HepG2 (cell line): ENCODE results near the gene COA4. TPM values are rescaled to one million over a fixed set of nuclear protein-coding genes. Genes with fewer than 3 reads are reported as not detected.

ENCODE experiments used
- ATAC-seq: fragments of 200-7000 bp; cut with Tn5 transposase; 3 replicates; pipeline ENCODE4 v1.9.1; 2020; ENCODE audit warnings: mild to moderate bottlenecking, moderate library complexity
- BruUV-seq: library from RNA; stranded (reverse); fragments of 400-500 nt; replicated peaks from 2 replicates; lab custom pipeline; 2021; lab: Mats Ljungman, UMichigan
- CTCF ChIA-PET: fragments of 300-600 bp; formaldehyde crosslinking; extraction: SDS; loops from one replicate; lab custom pipeline; 2021; ENCODE audit warnings: low total read pairs, inconsistent platforms, low intra/inter-chr PET ratio; lab: Yijun Ruan, JAX
- POLR2A ChIA-PET: fragments of 350-600 bp; sonication (Branson Sonifier 250); formaldehyde crosslinking; loops from one replicate; lab custom pipeline; 2020; ENCODE audit warnings: antibody characterized with exemption, inconsistent platforms; lab: Yijun Ruan, JAX
- DNase-seq: peaks from one replicate; pipeline ENCODE4 v3.0.0-alpha.2; 2015; ENCODE audit warnings: low spot score
- FAIRE-seq: peaks from 3 replicates; lab custom pipeline; 2011; peaks lifted over from hg19 to GRCh38; lab: Jason Lieb, UNC
- H2AFZ ChIP-seq: one replicate; pipeline ENCODE4 v1.6.1; 2011; ENCODE audit warnings: low read length, inconsistent platforms
- H3K27ac ChIP-seq: fragments of 300-600 bp; 3 replicates; pipeline ENCODE4 v1.8.0; 2011; ENCODE audit warnings: mixed run types, mild to moderate bottlenecking, mixed read lengths, low read length, inconsistent platforms; ENCODE audit not compliant: insufficient read depth; ENCODE audit errors: extremely low read length
- H3K27me3 ChIP-seq, 2 experiments: fragments of 200-600 bp in 1 of 2; 2 replicates in 1 of 2; 3 replicates in 1 of 2; pipeline versions ENCODE4 v1.6.0 to v1.8.0; 2011; ENCODE audit warnings: low read length in 2 of 2, mild to moderate bottlenecking in 2 of 2, moderate library complexity in 2 of 2, inconsistent platforms in 1 of 2; ENCODE audit not compliant: insufficient read depth in 2 of 2, control insufficient read depth in 1 of 2
- H3K36me3 ChIP-seq, 2 experiments: fragments of 200-600 bp in 1 of 2; replicated peaks in 1 of 2; 2 replicates in 1 of 2; 3 replicates in 1 of 2; pipeline versions ENCODE4 v1.5.1 to v1.8.0; 2011; ENCODE audit warnings: low read length in 2 of 2, inconsistent platforms in 1 of 2; ENCODE audit not compliant: insufficient read depth in 2 of 2, control insufficient read depth in 1 of 2
- H3K4me1 ChIP-seq: 2 replicates; pipeline ENCODE4 v1.5.1; 2012; ENCODE audit warnings: low read length, inconsistent platforms; ENCODE audit not compliant: insufficient read depth
- H3K4me2 ChIP-seq: 2 replicates; pipeline ENCODE4 v1.6.0; 2011; ENCODE audit warnings: low read depth, low read length, inconsistent platforms
- H3K4me3 ChIP-seq, 3 experiments: fragments of 200-600 bp in 1 of 3; sonication (generic), shearing (Covaris generic) in 1 of 3; replicated peaks in 1 of 3; 2 replicates each; pipeline ENCODE4 v1.5.1; 2011 to 2016; ENCODE audit warnings: low read length in 3 of 3, inconsistent platforms in 2 of 3, low read depth in 2 of 3, mild to moderate bottlenecking in 2 of 3, control low read depth in 1 of 3, mixed read lengths in 1 of 3; ENCODE audit not compliant: insufficient read depth in 1 of 3
- H3K79me2 ChIP-seq: one replicate; pipeline ENCODE4 v1.6.1; 2011; ENCODE audit warnings: low read length, inconsistent platforms; ENCODE audit not compliant: insufficient read depth
- H3K9ac ChIP-seq: 2 replicates; pipeline ENCODE4 v1.6.0; 2011; ENCODE audit warnings: mild to moderate bottlenecking, low read depth, low read length, inconsistent platforms; ENCODE audit not compliant: insufficient read depth
- H3K9me3 ChIP-seq: 2 replicates; pipeline ENCODE4 v1.5.1; 2012; ENCODE audit warnings: mild to moderate bottlenecking, low read length
- H4K20me1 ChIP-seq: 2 replicates; pipeline ENCODE4 v1.6.0; 2011; ENCODE audit warnings: inconsistent platforms, mild to moderate bottlenecking, low read length, moderate library complexity; ENCODE audit not compliant: insufficient read depth
- AGO2 ChIP-seq: fragments of 200-400 bp; formaldehyde crosslinking; optimal IDR thresholded peaks from 2 replicates; pipeline ENCODE3; 2017; ENCODE audit warnings: mild to moderate bottlenecking, low read depth, low read length, moderate library complexity
- FOXO1 ChIP-seq: sonication (generic); formaldehyde crosslinking; IDR thresholded peaks from 2 replicates; pipeline ENCODE4 v1.4.0; 2020; ENCODE audit warnings: missing genetic modification reagents
- FOXP4 ChIP-seq: sonication (generic); formaldehyde crosslinking; IDR thresholded peaks from 2 replicates; pipeline ENCODE4 v1.4.0; 2020; ENCODE audit warnings: missing genetic modification reagents
- HNRNPUL1 ChIP-seq: fragments of 200-400 bp; formaldehyde crosslinking; IDR thresholded peaks from 2 replicates; pipeline ENCODE4 v1.6.1; 2017; ENCODE audit warnings: low read depth, mild to moderate bottlenecking, low read length, moderate library complexity
- LBX2 ChIP-seq: sonication (generic); formaldehyde crosslinking; IDR thresholded peaks from 2 replicates; pipeline ENCODE4 v1.5.0; 2020; ENCODE audit warnings: missing genetic modification reagents, mild to moderate bottlenecking, borderline replicate concordance
- MYNN ChIP-seq: sonication (generic); formaldehyde crosslinking; IDR thresholded peaks from 2 replicates; pipeline ENCODE4 v1.4.0; 2020; ENCODE audit warnings: mild to moderate bottlenecking, low read depth, missing genetic modification reagents
- NR0B2 ChIP-seq: sonication (generic); formaldehyde crosslinking; IDR thresholded peaks from 2 replicates; pipeline ENCODE4 v1.4.0; 2020; ENCODE audit warnings: mild to moderate bottlenecking, missing genetic modification reagents
- RBFOX2 ChIP-seq: fragments of 200-400 bp; formaldehyde crosslinking; IDR thresholded peaks from 2 replicates; pipeline ENCODE4 v1.6.1; 2017; ENCODE audit warnings: low read depth, mild to moderate bottlenecking, low read length
- TCF7L2 ChIP-seq: IDR thresholded peaks from 2 replicates; pipeline ENCODE4 v1.6.1; 2011; ENCODE audit warnings: mild to moderate bottlenecking, low read depth, low read length, moderate library complexity
- ZFP91 ChIP-seq: sonication (generic); formaldehyde crosslinking; IDR thresholded peaks from 2 replicates; pipeline ENCODE4 v1.9.0; 2022; ENCODE audit warnings: missing genetic modification reagents, mild to moderate bottlenecking, borderline replicate concordance
- ZNF441 ChIP-seq: sonication (generic); formaldehyde crosslinking; IDR thresholded peaks from 2 replicates; pipeline ENCODE4 v1.7.0; 2021; ENCODE audit warnings: missing genetic modification reagents, borderline replicate concordance
- WGBS: methylation state at CpG from one replicate; pipeline ENCODE4 v1.1.6; 2017; ENCODE audit warnings: low lambda C conversion rate; 5-methylcytosine and 5-hydroxymethylcytosine counted together
- in situ Hi-C: cut with HindIII; loops from 2 replicates; pipeline ENCODE4 v1.10.0; 2017; ENCODE audit warnings: low pct_unique_long_range_greater_than_20kb; ENCODE audit not compliant: extremely low pct_ligation_motif_present
- intact Hi-C: fragments of 100-400 bp; cut with micrococcal nuclease; formaldehyde crosslinking; loops from one replicate; pipeline ENCODE4 v1.10.0; 2022; ENCODE audit not compliant: unreplicated experiment
- polyA plus RNA-seq, 8 experiments: library from polyadenylated mRNA; depleted of rRNA in 3 of 8; stranded (reverse) in 7 of 8; unstranded in 1 of 8; fragments of >200 nt; fragmentation: Illumina TruSeq in 4 of 8; extraction: Trizol in 4 of 8; gene quantifications; 2 replicates each; pipeline versions ENCODE4 v1.2.1 to v1.2.3, GENCODE V29; 2011 to 2016; ENCODE audit warnings: low read depth in 4 of 8, missing spikeins in 1 of 8, mixed read lengths in 1 of 8; ENCODE audit not compliant: insufficient read depth in 1 of 8
- total RNA-seq, 5 experiments: library from RNA; depleted of rRNA; stranded (reverse); fragments of >200 nt; fragmentation: Illumina TruSeq; extraction: Trizol; gene quantifications; 2 replicates each; pipeline ENCODE4 v1.2.3, GENCODE V29; 2016; ENCODE audit warnings: low read depth in 1 of 5
- TF ChIP-seq, protein P1 (sequence below): sonication (generic); formaldehyde crosslinking; IDR thresholded peaks from 2 replicates; pipeline ENCODE4 v1.4.0; 2020; ENCODE audit warnings: mild to moderate bottlenecking, missing genetic modification reagents
- TF ChIP-seq, protein P2 (sequence below): sonication (generic); formaldehyde crosslinking; IDR thresholded peaks from 2 replicates; pipeline ENCODE4 v1.5.1; 2020; ENCODE audit warnings: mild to moderate bottlenecking, missing genetic modification reagents, moderate library complexity

Gene COA4
- total and polyA plus RNA-seq, 2 of the 13 experiments (the other 11 are each of a cell fraction or from before 2014, with no cell fraction given): 107 to 109 TPM

GRCh38 chr11:73872749-73873357, 3.8 kb downstream of the COA4 start:
- no peak overlapping the region for H3K4me2 ChIP-seq
- H3K79me2 ChIP-seq: peaks cover 35% of the 10 kb centered on the region
- in situ Hi-C loops (no loop called here), intact Hi-C loops (no loop called here)
- FAIRE-seq: no peak
- no peak for DNase-seq
- POLR2A ChIA-PET: no interaction called here
- H3K9me3 ChIP-seq: no peaks in the 10 kb centered on the region
- H3K36me3 ChIP-seq: peaks cover 5 to 32% of the 10 kb centered on the region in 2 experiments
- H3K27ac ChIP-seq: no peak overlapping the region
- WGBS: 100% methylated on average over 9 of the region's 9 CpGs
- no peak overlapping the region for H2AFZ ChIP-seq
- CTCF ChIA-PET: no interaction called here
- H3K9ac ChIP-seq: no peak overlapping the region
- BruUV-seq: no TSS peak
- peaks cover 50% of the 10 kb centered on the region for H3K4me1 ChIP-seq
- no peak overlapping the region for H3K4me3 ChIP-seq
- H3K27me3 ChIP-seq: no peaks in the 10 kb centered on the region; a peak in 1 of 5 replicates
- no peaks in the 10 kb centered on the region; the same call in 1 of the 2 replicates for H4K20me1 ChIP-seq
- no peak for ATAC-seq
- TF ChIP-seq ZFP91 (CRISPR knock-in tag) (no peak), AGO2 (peak; percentile 50), RBFOX2 (peak; percentile 33; the same call in 1 of the 2 replicates), NR0B2 (CRISPR knock-in tag) (no peak), HNRNPUL1 (no peak), TCF7L2 (no peak), FOXP4 (CRISPR knock-in tag) (no peak), ZNF441 (CRISPR knock-in tag) (no peak), LBX2 (no peak), FOXO1 (CRISPR knock-in tag) (no peak), MYNN (no peak)
- TF ChIP-seq, protein P1, sequence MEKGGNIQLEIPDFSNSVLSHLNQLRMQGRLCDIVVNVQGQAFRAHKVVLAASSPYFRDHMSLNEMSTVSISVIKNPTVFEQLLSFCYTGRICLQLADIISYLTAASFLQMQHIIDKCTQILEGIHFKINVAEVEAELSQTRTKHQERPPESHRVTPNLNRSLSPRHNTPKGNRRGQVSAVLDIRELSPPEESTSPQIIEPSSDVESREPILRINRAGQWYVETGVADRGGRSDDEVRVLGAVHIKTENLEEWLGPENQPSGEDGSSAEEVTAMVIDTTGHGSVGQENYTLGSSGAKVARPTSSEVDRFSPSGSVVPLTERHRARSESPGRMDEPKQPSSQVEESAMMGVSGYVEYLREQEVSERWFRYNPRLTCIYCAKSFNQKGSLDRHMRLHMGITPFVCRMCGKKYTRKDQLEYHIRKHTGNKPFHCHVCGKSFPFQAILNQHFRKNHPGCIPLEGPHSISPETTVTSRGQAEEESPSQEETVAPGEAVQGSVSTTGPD (CRISPR knock-in tag): no peak
- TF ChIP-seq, protein P2, sequence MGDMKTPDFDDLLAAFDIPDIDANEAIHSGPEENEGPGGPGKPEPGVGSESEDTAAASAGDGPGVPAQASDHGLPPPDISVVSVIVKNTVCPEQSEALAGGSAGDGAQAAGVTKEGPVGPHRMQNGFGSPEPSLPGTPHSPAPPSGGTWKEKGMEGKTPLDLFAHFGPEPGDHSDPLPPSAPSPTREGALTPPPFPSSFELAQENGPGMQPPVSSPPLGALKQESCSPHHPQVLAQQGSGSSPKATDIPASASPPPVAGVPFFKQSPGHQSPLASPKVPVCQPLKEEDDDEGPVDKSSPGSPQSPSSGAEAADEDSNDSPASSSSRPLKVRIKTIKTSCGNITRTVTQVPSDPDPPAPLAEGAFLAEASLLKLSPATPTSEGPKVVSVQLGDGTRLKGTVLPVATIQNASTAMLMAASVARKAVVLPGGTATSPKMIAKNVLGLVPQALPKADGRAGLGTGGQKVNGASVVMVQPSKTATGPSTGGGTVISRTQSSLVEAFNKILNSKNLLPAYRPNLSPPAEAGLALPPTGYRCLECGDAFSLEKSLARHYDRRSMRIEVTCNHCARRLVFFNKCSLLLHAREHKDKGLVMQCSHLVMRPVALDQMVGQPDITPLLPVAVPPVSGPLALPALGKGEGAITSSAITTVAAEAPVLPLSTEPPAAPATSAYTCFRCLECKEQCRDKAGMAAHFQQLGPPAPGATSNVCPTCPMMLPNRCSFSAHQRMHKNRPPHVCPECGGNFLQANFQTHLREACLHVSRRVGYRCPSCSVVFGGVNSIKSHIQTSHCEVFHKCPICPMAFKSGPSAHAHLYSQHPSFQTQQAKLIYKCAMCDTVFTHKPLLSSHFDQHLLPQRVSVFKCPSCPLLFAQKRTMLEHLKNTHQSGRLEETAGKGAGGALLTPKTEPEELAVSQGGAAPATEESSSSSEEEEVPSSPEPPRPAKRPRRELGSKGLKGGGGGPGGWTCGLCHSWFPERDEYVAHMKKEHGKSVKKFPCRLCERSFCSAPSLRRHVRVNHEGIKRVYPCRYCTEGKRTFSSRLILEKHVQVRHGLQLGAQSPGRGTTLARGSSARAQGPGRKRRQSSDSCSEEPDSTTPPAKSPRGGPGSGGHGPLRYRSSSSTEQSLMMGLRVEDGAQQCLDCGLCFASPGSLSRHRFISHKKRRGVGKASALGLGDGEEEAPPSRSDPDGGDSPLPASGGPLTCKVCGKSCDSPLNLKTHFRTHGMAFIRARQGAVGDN: 0 out of 2 replicates have a peak, but pooled peaks have one; percentile 17
